Pancreas (tissue), 10 donors: ENCODE data around the gene JAK3. TPM values are rescaled to one million over a fixed set of nuclear protein-coding genes. Genes with fewer than 3 reads are reported as not detected.

Experiments used
- ATAC-seq, 4 donors: fragments of 200-7000 bp; cut with Tn5 transposase; one replicate each; pipeline versions ENCODE4 v1.8.0 to v1.9.1; 2020; ENCODE audit warnings: mild to moderate bottlenecking in 4 of 4, moderate library complexity in 4 of 4
- DNase-seq, 6 donors: peaks; one replicate each; pipeline ENCODE4 v3.0.0-alpha.2; 2020
- FAIRE-seq: peaks from 2 replicates; lab custom pipeline; 2012; peaks lifted over from hg19 to GRCh38; lab: Jason Lieb, UNC
- H3K27ac ChIP-seq, 4 donors: fragments of 200-600 bp; sonication (generic); 1 replicate in 3 of 4; 2 replicates in 1 of 4; pipeline versions ENCODE4 v1.5.0 to v1.8.0; 2020
- H3K27me3 ChIP-seq, 4 donors: fragments of 200-600 bp; one replicate each; pipeline ENCODE4 v1.8.0; 2021
- H3K36me3 ChIP-seq, 3 donors: fragments of 200-600 bp; sonication (generic) in 1 of 3; one replicate each; pipeline versions ENCODE4 v1.5.0 to v1.8.0; 2020 to 2021
- H3K4me1 ChIP-seq, 3 donors: fragments of 200-600 bp; one replicate each; pipeline ENCODE4 v1.8.0; 2021
- H3K4me3 ChIP-seq, 4 donors: fragments of 200-600 bp; sonication (generic) in 2 of 4; one replicate each; pipeline versions ENCODE4 v1.5.0 to v1.8.0; 2020 to 2021
- H3K9me3 ChIP-seq, 4 donors: fragments of 200-600 bp; one replicate each; pipeline ENCODE4 v1.8.0; 2021
- CTCF ChIP-seq, 4 donors: fragments of 200-600 bp; sonication (generic) in 3 of 4; IDR thresholded peaks; one replicate each; pipeline versions ENCODE4 v1.5.0 to v1.8.0; 2021; ENCODE audit warnings: antibody characterized with exemption in 4 of 4
- WGBS, 2 donors: extraction: QIAGEN DNeasy Blood & Tissue Kit; methylation state at CpG; one replicate each; pipeline ENCODE4 v1.1.7; 2013; 5-methylcytosine and 5-hydroxymethylcytosine counted together
- intact Hi-C, 3 donors: fragments of 100-400 bp; cut with DNase I; formaldehyde crosslinking; loops; one replicate each; pipeline versions ENCODE4 v1.11.1 to v1.14.2; 2022
- polyA plus RNA-seq, 2 donors: library from polyadenylated mRNA; stranded (reverse); fragments of 200-250 nt; gene quantifications; one replicate each; pipeline ENCODE4 v1.2.3, GENCODE V29; 2013
- total RNA-seq, 6 donors: library from RNA; stranded (reverse); fragmentation: NEBNext Ultra II Directional in 4 of 6; extraction: Animal tissue kit (Norgen Biotek cat#: 25700) in 4 of 6; gene quantifications; one replicate each; pipeline versions ENCODE4 v1.2.1 to v1.2.4, GENCODE V29; 2021 to 2023
- donor health status: healthy with polysubstance abuse.
- donor health status: DM: no; HTN: no; CAD: no; lungs with moderate emphysema.
- donor health status: DM: no; HTN: no; CAD: no.
- donor health status: control.
- donor health status: control.
- donor health status: Bipolar disorder and iron deficiency.
- donor health status: DM: yes; HTN: yes; CAD: no.
- donor health status: DM: no; HTN: no; CAD: no.
- donor health status: DM: no; HTN: no; CAD: no.
- donor health status: DM: yes; HTN: yes; CAD: no.

The JAK3 gene
- total and polyA plus RNA-seq, 8 donors = 1.1 to 6.6 (median 2.5) TPM

- H3K27ac ChIP-seq = no peak overlapping the region
- H3K9me3 ChIP-seq = no peaks in the 10 kb centered on the region
- ATAC-seq (no peak), FAIRE-seq (no peak), DNase-seq (no peak)
- H3K36me3 ChIP-seq = no peaks in the 10 kb centered on the region
- intact Hi-C loops = no loop called here
- H3K4me3 ChIP-seq = no peak overlapping the region
- no peaks in the 10 kb centered on the region for H3K27me3 ChIP-seq
- WGBS, 2 donors = 59 to 73% methylated on average over 27 of the region's 27 CpGs
- no peaks in the 10 kb centered on the region for H3K4me1 ChIP-seq
- TF ChIP-seq CTCF (IDR thresholded peaks at IDR 0.05) = no peak
Observed at GRCh38 chr19:17834350-17835181, 13.2 kb downstream of the JAK3 start.

GRCh38 chr19:17832443-17833208, 15.2 kb downstream of the JAK3 start:
- FAIRE-seq (no peak), ATAC-seq (no peak), DNase-seq (no peak)
- WGBS, 2 donors = 74 to 84% methylated on average over 16 to 17 of the region's 17 CpGs
- no peaks in the 10 kb centered on the region for H3K27me3 ChIP-seq
- intact Hi-C loops = no loop called here
- H3K9me3 ChIP-seq = no peaks in the 10 kb centered on the region
- no peaks in the 10 kb centered on the region for H3K36me3 ChIP-seq
- TF ChIP-seq CTCF (IDR thresholded peaks at IDR 0.05) = no peak
- no peak overlapping the region for H3K27ac ChIP-seq
- H3K4me3 ChIP-seq = no peak overlapping the region
- H3K4me1 ChIP-seq = no peaks in the 10 kb centered on the region

- intact Hi-C loops = no loop called here
- H3K4me1 ChIP-seq = no peaks in the 10 kb centered on the region
- FAIRE-seq = no peak
- 25% methylated on average over 25 of the region's 25 CpGs for WGBS, 2 donors
- H3K27ac ChIP-seq = no peak overlapping the region
- H3K9me3 ChIP-seq = no peaks in the 10 kb centered on the region
- H3K36me3 ChIP-seq = no peaks in the 10 kb centered on the region
- DNase-seq = peak in 2 of 6 donors; percentile 49 to 64
- TF ChIP-seq CTCF (IDR thresholded peaks at IDR 0.05) = no peak
- no peaks in the 10 kb centered on the region for H3K27me3 ChIP-seq
- ATAC-seq = peak in 2 of 4 donors; percentile 17 to 18
- H3K4me3 ChIP-seq = peak overlapping the region in 2 of 4 donors; percentile 24 to 41
Observed at GRCh38 chr19:17831419-17831888, 16.3 kb downstream of the JAK3 start.

GRCh38 chr19:17830567-17831418, 17.0 kb downstream of the JAK3 start:
- no peak for FAIRE-seq
- Histone ChIP-seq H3K27ac (no peak overlapping the region), H3K36me3 (no peaks in the 10 kb centered on the region), H3K9me3 (no peaks in the 10 kb centered on the region), H3K4me3 (peak overlapping the region in 2 of 4 donors; percentile 24 to 41), H3K27me3 (no peaks in the 10 kb centered on the region), H3K4me1 (no peaks in the 10 kb centered on the region)
- intact Hi-C loops = no loop called here
- ATAC-seq = peak; percentile 89 to 93 (median 92)
- DNase-seq = peak; percentile 77 to 93 (median 88)
- 9 to 11% methylated on average over 38 to 50 of the region's 50 CpGs for WGBS, 2 donors
- TF ChIP-seq CTCF (IDR thresholded peaks at IDR 0.05) = no peak
